Neural progenitor cell (in vitro differentiated cells): ENCODE measurements around the gene MED13L. TPM values are rescaled to one million over a fixed set of nuclear protein-coding genes. Genes with fewer than 3 reads are reported as not detected.

Source experiments
- DNase-seq: peaks from one replicate; pipeline ENCODE4 v3.0.0-alpha.2; 2016; ENCODE audit warnings: low spot score
- H2AFZ ChIP-seq: fragments of 200-600 bp; sonication (generic); replicated peaks from 2 replicates; pipeline ENCODE4 v1.6.1; 2016; ENCODE audit warnings: antibody characterized with exemption
- H3F3A ChIP-seq: fragments of 200-600 bp; sonication (generic); 2 replicates; pipeline ENCODE4 v1.6.1; 2016; ENCODE audit warnings: antibody characterized with exemption, low read depth
- H3K27ac ChIP-seq: fragments of 200-600 bp; sonication (generic); 2 replicates; pipeline ENCODE4 v1.5.1; 2016; ENCODE audit warnings: mild to moderate bottlenecking
- H3K27me3 ChIP-seq: fragments of 200-600 bp; sonication (generic); 2 replicates; pipeline ENCODE4 v1.6.1; 2016; ENCODE audit warnings: mild to moderate bottlenecking, moderate library complexity
- H3K36me3 ChIP-seq: fragments of 200-600 bp; sonication (generic); 2 replicates; pipeline ENCODE4 v1.5.1; 2016
- H3K4me1 ChIP-seq: fragments of 200-600 bp; sonication (generic); 2 replicates; pipeline ENCODE4 v1.6.1; 2016; ENCODE audit warnings: mixed run types
- H3K4me2 ChIP-seq: fragments of 200-600 bp; sonication (generic); 2 replicates; pipeline ENCODE4 v1.6.1; 2016
- H3K4me3 ChIP-seq: fragments of 200-600 bp; sonication (generic); 2 replicates; pipeline ENCODE4 v1.5.1; 2016
- H3K79me2 ChIP-seq: fragments of 200-600 bp; sonication (generic); 2 replicates; pipeline ENCODE4 v1.6.1; 2016; ENCODE audit warnings: low read depth
- H3K9ac ChIP-seq: fragments of 200-600 bp; sonication (generic); 2 replicates; pipeline ENCODE4 v1.6.1; 2016
- H3K9me3 ChIP-seq: fragments of 200-600 bp; sonication (generic); 2 replicates; pipeline ENCODE4 v1.5.1; 2016; ENCODE audit warnings: low read depth
- H4K20me1 ChIP-seq: fragments of 200-600 bp; sonication (generic); 2 replicates; pipeline ENCODE4 v1.6.1; 2016; ENCODE audit warnings: low read depth
- H3K27ac Mint-ChIP-seq: 3 replicates; pipeline ENCODE4 v1.8.0; 2021; ENCODE audit warnings: mixed read lengths
- H3K27me3 Mint-ChIP-seq: 2 replicates; pipeline ENCODE4 v1.8.0; 2022; ENCODE audit warnings: low read depth, mild to moderate bottlenecking, inconsistent platforms, moderate library complexity, mixed read lengths; ENCODE audit not compliant: insufficient read depth
- H3K36me3 Mint-ChIP-seq: 3 replicates; pipeline ENCODE4 v1.8.0; 2021; ENCODE audit warnings: mixed read lengths
- H3K4me1 Mint-ChIP-seq: 3 replicates; pipeline ENCODE4 v1.8.0; 2021; ENCODE audit warnings: mixed read lengths
- H3K4me3 Mint-ChIP-seq: 3 replicates; pipeline ENCODE4 v1.8.0; 2021; ENCODE audit warnings: mild to moderate bottlenecking, moderate library complexity, mixed read lengths
- H3K9me3 Mint-ChIP-seq: 3 replicates; pipeline ENCODE4 v1.8.0; 2020; ENCODE audit warnings: mixed read lengths
- CTCF ChIP-seq: fragments of 200-600 bp; sonication (generic); IDR thresholded peaks from 2 replicates; pipeline ENCODE4 v1.5.1; 2017; ENCODE audit warnings: antibody characterized with exemption, mild to moderate bottlenecking
- EZH2 ChIP-seq: fragments of 200-600 bp; sonication (generic); IDR thresholded peaks from 2 replicates; pipeline ENCODE4 v1.6.1; 2017; ENCODE audit warnings: antibody characterized with exemption, mild to moderate bottlenecking, moderate library complexity
- EZH2phosphoT487 ChIP-seq: fragments of 200-600 bp; sonication (generic); IDR thresholded peaks from 2 replicates; pipeline ENCODE4 v1.6.1; 2017; ENCODE audit warnings: antibody characterized with exemption
- total RNA-seq: library from RNA; depleted of rRNA; stranded (reverse); fragments of >200 nt; gene quantifications from 2 replicates; pipeline ENCODE4 v1.2.3, GENCODE V29; 2015; ENCODE audit warnings: low replicate concordance

MED13L gene
- total RNA-seq, 1 donor from 2014 or later, result 149 TPM

GRCh38 chr12:116294454-116295165 lies 17.1 kb upstream of the MED13L start:
- H3K27ac Mint-ChIP-seq, result no peak overlapping the region

GRCh38 chr12:116293687-116294453 lies 16.4 kb upstream of the MED13L start:
- Histone ChIP-seq H3K27ac (no peak overlapping the region), H3K27me3 (no peaks in the 10 kb centered on the region), H3K79me2 (no peaks in the 10 kb centered on the region), H3K36me3 (no peaks in the 10 kb centered on the region), H3K4me3 (no peak overlapping the region), H3F3A (peaks cover 23% of the 10 kb centered on the region), H4K20me1 (no peaks in the 10 kb centered on the region), H2AFZ (no peak overlapping the region), H3K9ac (no peak overlapping the region), H3K4me2 (peak overlapping the region; percentile 62), H3K9me3 (no peaks in the 10 kb centered on the region), H3K4me1 (peaks cover 18% of the 10 kb centered on the region)
- DNase-seq, result no peak
- TF ChIP-seq EZH2, result no peak
- peaks cover 3% of the 10 kb centered on the region for H3K27me3 Mint-ChIP-seq
- no peak overlapping the region for H3K4me3 Mint-ChIP-seq
- no peaks in the 10 kb centered on the region for H3K9me3 Mint-ChIP-seq
- no peak overlapping the region for H3K27ac Mint-ChIP-seq
- H3K36me3 Mint-ChIP-seq, result no peaks in the 10 kb centered on the region
- H3K4me1 Mint-ChIP-seq, result peaks cover 23% of the 10 kb centered on the region

More at GRCh38 chr12:116294454-116295165, 17.1 kb upstream of the MED13L start:
- no peaks in the 10 kb centered on the region for H3K36me3 Mint-ChIP-seq
- H3K27me3 ChIP-seq, result no peaks in the 10 kb centered on the region
- H3F3A ChIP-seq, result peaks cover 23% of the 10 kb centered on the region
- H3K27ac ChIP-seq, result no peak overlapping the region
- peak overlapping the region; percentile 62 for H3K4me2 ChIP-seq
- H3K4me1 Mint-ChIP-seq, result peaks cover 26% of the 10 kb centered on the region
- H3K4me1 ChIP-seq, result peaks cover 22% of the 10 kb centered on the region
- H3K79me2 ChIP-seq, result no peaks in the 10 kb centered on the region
- no peak overlapping the region for H3K4me3 Mint-ChIP-seq
- H3K36me3 ChIP-seq, result no peaks in the 10 kb centered on the region
- no peaks in the 10 kb centered on the region for H3K9me3 Mint-ChIP-seq
- H3K4me3 ChIP-seq, result no peak overlapping the region
- H3K9me3 ChIP-seq, result no peaks in the 10 kb centered on the region
- no peaks in the 10 kb centered on the region for H4K20me1 ChIP-seq
- TF ChIP-seq EZH2 (no peak), EZH2phosphoT487 (peak; percentile 77), CTCF (no peak)
- peaks cover 3% of the 10 kb centered on the region for H3K27me3 Mint-ChIP-seq
- H3K9ac ChIP-seq, result no peak overlapping the region
- no peak overlapping the region for H2AFZ ChIP-seq
- DNase-seq, result no peak

- H3K27me3 ChIP-seq, result no peaks in the 10 kb centered on the region
- H3K79me2 ChIP-seq, result no peaks in the 10 kb centered on the region
- no peak overlapping the region for H3K4me3 ChIP-seq
- peaks cover 22% of the 10 kb centered on the region for H3F3A ChIP-seq
- H3K9ac ChIP-seq, result no peak overlapping the region
- H3K4me1 ChIP-seq, result peaks cover 18% of the 10 kb centered on the region
- TF ChIP-seq CTCF (no peak), EZH2phosphoT487 (no peak), EZH2 (no peak)
- H2AFZ ChIP-seq, result no peak overlapping the region
- peaks cover 2% of the 10 kb centered on the region for H3K9me3 Mint-ChIP-seq
- H3K9me3 ChIP-seq, result no peaks in the 10 kb centered on the region
- no peaks in the 10 kb centered on the region for H4K20me1 ChIP-seq
- H3K4me3 Mint-ChIP-seq, result no peak overlapping the region
- H3K27ac Mint-ChIP-seq, result no peak overlapping the region
- no peak overlapping the region for H3K4me2 ChIP-seq
- no peaks in the 10 kb centered on the region for H3K36me3 Mint-ChIP-seq
- no peak overlapping the region for H3K27ac ChIP-seq
- H3K4me1 Mint-ChIP-seq, result peaks cover 23% of the 10 kb centered on the region
- no peak for DNase-seq
- peaks cover 3% of the 10 kb centered on the region for H3K27me3 Mint-ChIP-seq
- H3K36me3 ChIP-seq, result no peaks in the 10 kb centered on the region
These were observed 13.7 kb upstream of the MED13L start for GRCh38 chr12:116291218-116291617.

- Histone ChIP-seq H3K9me3 (no peaks in the 10 kb centered on the region), H3K4me2 (no peak overlapping the region), H3K79me2 (no peaks in the 10 kb centered on the region), H2AFZ (no peak overlapping the region), H3F3A (peaks cover 6% of the 10 kb centered on the region), H3K9ac (no peak overlapping the region), H3K27ac (no peak overlapping the region), H4K20me1 (no peaks in the 10 kb centered on the region), H3K4me3 (no peak overlapping the region), H3K27me3 (no peaks in the 10 kb centered on the region), H3K36me3 (no peaks in the 10 kb centered on the region), H3K4me1 (peaks cover 6% of the 10 kb centered on the region)
- Mint-ChIP-seq H3K9me3 (peaks cover 2% of the 10 kb centered on the region), H3K4me1 (peaks cover 9% of the 10 kb centered on the region), H3K27ac (peak overlapping the region; percentile 30), H3K36me3 (no peaks in the 10 kb centered on the region), H3K27me3 (peaks cover 3% of the 10 kb centered on the region), H3K4me3 (no peak overlapping the region)
- DNase-seq, result no peak
- TF ChIP-seq EZH2phosphoT487 (no peak), CTCF (no peak), EZH2 (no peak)
These were observed 11.2 kb upstream of the MED13L start for GRCh38 chr12:116288735-116289134.
